Panc1 (cell line): Measurements from ENCODE around the gene CRLF2. TPM values are rescaled to one million over a fixed set of nuclear protein-coding genes. Genes with fewer than 3 reads are reported as not detected.
A peak's percentile ranks its signal among the peaks of the same experiment; 100 is the strongest.

Source experiments
- ATAC-seq: fragments of 200-7000 bp; cut with Tn5 transposase; 2 replicates; pipeline ENCODE4 v1.9.1; 2020; ENCODE audit warnings: mild to moderate bottlenecking, moderate library complexity
- BruUV-seq: library from RNA; stranded (reverse); fragments of 400-500 nt; replicated peaks from 2 replicates; lab custom pipeline; 2021; lab: Mats Ljungman, UMichigan
- CTCF ChIA-PET: fragments of 300-600 bp; sonication (Branson Sonifier 250); formaldehyde crosslinking; loops from one replicate; lab custom pipeline; 2022; ENCODE audit warnings: antibody characterized with exemption; lab: Charles Lee
- POLR2A ChIA-PET: fragments of 300-600 bp; sonication (Branson Sonifier 250); formaldehyde crosslinking; loops from one replicate; lab custom pipeline; 2022; ENCODE audit warnings: antibody characterized with exemption; lab: Charles Lee
- DNase-seq: peaks from one replicate; pipeline ENCODE4 v3.0.0-alpha.2; 2010; ENCODE audit warnings: low read depth, low spot score
- H3K27ac ChIP-seq: 2 replicates; pipeline ENCODE4 v1.5.1; 2011; ENCODE audit warnings: mild to moderate bottlenecking, low read length, inconsistent platforms
- H3K27me3 ChIP-seq: fragments of 200-500 bp; sonication (Bioruptor generic); 2 replicates; pipeline ENCODE4 v1.6.0; 2014; ENCODE audit warnings: low read length, inconsistent platforms; ENCODE audit not compliant: control insufficient read depth, insufficient read depth
- H3K36me3 ChIP-seq: fragments of 200-500 bp; sonication (Bioruptor generic); 2 replicates; pipeline ENCODE4 v1.5.1; 2014; ENCODE audit warnings: inconsistent platforms, mild to moderate bottlenecking, low read length, moderate library complexity; ENCODE audit not compliant: control insufficient read depth, insufficient read depth
- H3K4me1 ChIP-seq: 2 replicates; pipeline ENCODE4 v1.5.1; 2011; ENCODE audit warnings: inconsistent platforms, mild to moderate bottlenecking, low read length, moderate library complexity; ENCODE audit not compliant: control insufficient read depth, insufficient read depth
- H3K4me3 ChIP-seq, 2 experiments: 2 replicates each; pipeline ENCODE4 v1.5.1; 2011 to 2012; ENCODE audit warnings: low read depth in 2 of 2, low read length in 2 of 2, mild to moderate bottlenecking in 2 of 2, inconsistent platforms in 1 of 2, moderate library complexity in 1 of 2
- H3K9me3 ChIP-seq: fragments of 200-500 bp; sonication (Bioruptor generic); 2 replicates; pipeline ENCODE4 v1.5.1; 2014; ENCODE audit warnings: low read depth, mild to moderate bottlenecking, inconsistent platforms, low read length, moderate library complexity; ENCODE audit not compliant: control insufficient read depth, insufficient read depth
- CTCF ChIP-seq: fragments of 450-650 bp; IDR thresholded peaks from 2 replicates; pipeline ENCODE4 v1.5.1; 2017; ENCODE audit warnings: mild to moderate bottlenecking
- POLR2AphosphoS5 ChIP-seq: IDR thresholded peaks from 2 replicates; pipeline ENCODE4 v1.6.1; 2012; ENCODE audit warnings: mild to moderate bottlenecking, low read depth, low read length, moderate library complexity
- SIN3A ChIP-seq: IDR thresholded peaks from 2 replicates; pipeline ENCODE4 v1.6.1; 2012; ENCODE audit warnings: low read depth, mild to moderate bottlenecking, low read length, moderate library complexity, borderline replicate concordance; ENCODE audit not compliant: insufficient read depth
- TCF7L2 ChIP-seq: IDR thresholded peaks from 2 replicates; pipeline ENCODE4 v1.6.1; 2011; ENCODE audit warnings: mild to moderate bottlenecking, low read depth, low read length, inconsistent platforms
- in situ Hi-C: cut with HindIII; loops from 2 replicates; pipeline ENCODE4 v1.10.0; 2016; ENCODE audit warnings: low sequenced_read_pairs, low pct_unique_long_range_greater_than_20kb
- intact Hi-C: fragments of 100-400 bp; cut with micrococcal nuclease; formaldehyde crosslinking; loops from one replicate; pipeline ENCODE4 v1.10.0; 2022; ENCODE audit not compliant: unreplicated experiment
- total RNA-seq: library from RNA; stranded (reverse); gene quantifications from one replicate; pipeline ENCODE4 v1.2.1, GENCODE V29; 2021; ENCODE audit not compliant: unreplicated experiment
- TF ChIP-seq, protein P1 (sequence below), 2 experiments: IDR thresholded peaks; 2 replicates each; pipeline ENCODE4 v1.6.1; 2011 to 2012; ENCODE audit warnings: low read depth in 2 of 2, control low read depth in 1 of 2, low read length in 1 of 2, mild to moderate bottlenecking in 1 of 2, moderate library complexity in 1 of 2; ENCODE audit not compliant: insufficient read depth in 1 of 2

The CRLF2 gene
- total RNA-seq, 1 experiment from 2014 or later = 0.67 TPM

DNA sequence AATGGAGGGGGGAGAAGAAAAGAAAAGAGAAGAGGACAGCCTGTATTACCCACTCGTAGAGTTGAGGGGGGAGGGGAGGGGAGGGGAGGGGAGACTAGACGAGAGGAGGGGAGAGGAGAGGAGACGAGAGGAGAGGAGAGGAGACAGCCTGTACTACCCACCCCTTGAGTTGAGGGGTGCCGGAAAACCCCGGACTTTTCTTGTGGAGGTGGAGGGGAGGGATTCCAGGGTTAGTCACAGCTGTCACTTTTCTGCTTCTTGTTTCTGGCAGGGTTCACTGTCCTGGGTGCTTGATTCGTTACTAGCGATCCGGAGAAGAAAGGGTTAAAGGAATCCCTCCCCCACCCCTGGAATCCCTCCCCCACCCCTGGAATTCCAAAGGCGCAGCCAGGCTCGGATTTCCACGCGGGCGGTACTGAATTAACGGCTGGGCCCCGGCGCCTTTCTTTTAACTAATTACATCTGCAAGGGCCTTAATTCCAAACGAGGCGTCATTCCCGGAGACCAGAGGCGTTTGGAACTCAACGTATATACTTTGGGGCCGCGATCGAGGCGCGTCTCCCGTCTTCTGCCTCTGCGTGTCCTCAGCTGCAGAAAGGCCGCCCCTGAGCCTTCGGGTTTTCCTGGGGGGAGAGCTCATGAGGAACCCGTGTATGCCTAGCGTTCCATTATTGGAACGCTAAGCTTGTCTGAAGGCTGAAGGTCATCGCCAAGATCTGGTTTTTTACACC, 36.0 kb upstream of the CRLF2 start:
- BruUV-seq = no TSS peak
- intact Hi-C loops = no loop called here
- Histone ChIP-seq H3K4me1 (no peaks in the 10 kb centered on the region), H3K36me3 (no peaks in the 10 kb centered on the region), H3K27ac (peak overlapping the region; percentile 29; the same call in 1 of the 2 replicates), H3K9me3 (no peaks in the 10 kb centered on the region), H3K4me3 (peak overlapping the region in 1 of 2 experiments; percentile 27; a peak in 2 of 4 replicates), H3K27me3 (no peaks in the 10 kb centered on the region)
- in situ Hi-C loops = no loop called here
- ChIA-PET POLR2A (no interaction called here), CTCF (no interaction called here)
- DNase-seq = no peak
- TF ChIP-seq TCF7L2 = no peak
- no peak for TF ChIP-seq CTCF
- no peak for TF ChIP-seq POLR2AphosphoS5
- no peak for TF ChIP-seq SIN3A
- TF ChIP-seq, protein P1, sequence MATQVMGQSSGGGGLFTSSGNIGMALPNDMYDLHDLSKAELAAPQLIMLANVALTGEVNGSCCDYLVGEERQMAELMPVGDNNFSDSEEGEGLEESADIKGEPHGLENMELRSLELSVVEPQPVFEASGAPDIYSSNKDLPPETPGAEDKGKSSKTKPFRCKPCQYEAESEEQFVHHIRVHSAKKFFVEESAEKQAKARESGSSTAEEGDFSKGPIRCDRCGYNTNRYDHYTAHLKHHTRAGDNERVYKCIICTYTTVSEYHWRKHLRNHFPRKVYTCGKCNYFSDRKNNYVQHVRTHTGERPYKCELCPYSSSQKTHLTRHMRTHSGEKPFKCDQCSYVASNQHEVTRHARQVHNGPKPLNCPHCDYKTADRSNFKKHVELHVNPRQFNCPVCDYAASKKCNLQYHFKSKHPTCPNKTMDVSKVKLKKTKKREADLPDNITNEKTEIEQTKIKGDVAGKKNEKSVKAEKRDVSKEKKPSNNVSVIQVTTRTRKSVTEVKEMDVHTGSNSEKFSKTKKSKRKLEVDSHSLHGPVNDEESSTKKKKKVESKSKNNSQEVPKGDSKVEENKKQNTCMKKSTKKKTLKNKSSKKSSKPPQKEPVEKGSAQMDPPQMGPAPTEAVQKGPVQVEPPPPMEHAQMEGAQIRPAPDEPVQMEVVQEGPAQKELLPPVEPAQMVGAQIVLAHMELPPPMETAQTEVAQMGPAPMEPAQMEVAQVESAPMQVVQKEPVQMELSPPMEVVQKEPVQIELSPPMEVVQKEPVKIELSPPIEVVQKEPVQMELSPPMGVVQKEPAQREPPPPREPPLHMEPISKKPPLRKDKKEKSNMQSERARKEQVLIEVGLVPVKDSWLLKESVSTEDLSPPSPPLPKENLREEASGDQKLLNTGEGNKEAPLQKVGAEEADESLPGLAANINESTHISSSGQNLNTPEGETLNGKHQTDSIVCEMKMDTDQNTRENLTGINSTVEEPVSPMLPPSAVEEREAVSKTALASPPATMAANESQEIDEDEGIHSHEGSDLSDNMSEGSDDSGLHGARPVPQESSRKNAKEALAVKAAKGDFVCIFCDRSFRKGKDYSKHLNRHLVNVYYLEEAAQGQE (IDR thresholded peaks at IDR 0.05; ENCODE audit: insufficient read depth in 1 of 2, low read depth in 2 of 2, low read length in 1 of 2) = no peak
- peak; percentile 47; the same call in 1 of the 2 replicates for ATAC-seq

- ATAC-seq (peak; percentile 56), DNase-seq (peak; percentile 32)
- in situ Hi-C loops = no loop called here
- Histone ChIP-seq H3K4me1 (no peaks in the 10 kb centered on the region), H3K27me3 (no peaks in the 10 kb centered on the region), H3K4me3 (no peak overlapping the region), H3K9me3 (no peaks in the 10 kb centered on the region), H3K27ac (no peak overlapping the region), H3K36me3 (no peaks in the 10 kb centered on the region)
- POLR2A ChIA-PET = no interaction called here
- BruUV-seq = no TSS peak
- TF ChIP-seq SIN3A = no peak
- TF ChIP-seq TCF7L2 = no peak
- no peak for TF ChIP-seq POLR2AphosphoS5
- TF ChIP-seq, protein P1 (IDR thresholded peaks at IDR 0.05; ENCODE audit: insufficient read depth in 1 of 2, low read depth in 2 of 2, low read length in 1 of 2) = no peak
- peak; percentile 80 for TF ChIP-seq CTCF
- CTCF ChIA-PET = no interaction called here
- intact Hi-C loops = no loop called here
Observed at GRCh38 chrX:1246816-1247215, 34.4 kb upstream of the CRLF2 start.
